Endothelial cell of umbilical vein (primary cell): ENCODE results near the gene TADA2A.

Experiments used
- EZH2 ChIP-seq: IDR thresholded peaks from 2 replicates; pipeline ENCODE4 v1.6.1; 2012; ENCODE audit warnings: borderline replicate concordance, low read depth, mild to moderate bottlenecking, moderate library complexity, low read length, inconsistent platforms; ENCODE audit not compliant: severe bottlenecking
- FOS ChIP-seq: IDR thresholded peaks from 2 replicates; pipeline ENCODE4 v1.6.1; 2011; ENCODE audit warnings: mild to moderate bottlenecking, low read length, moderate library complexity, borderline replicate concordance; ENCODE audit not compliant: insufficient read depth
- GATA2 ChIP-seq: IDR thresholded peaks from 2 replicates; pipeline ENCODE4 v1.7.0; 2011; ENCODE audit warnings: low read depth, mild to moderate bottlenecking, moderate library complexity, mixed read lengths, low read length; ENCODE audit not compliant: insufficient read length, insufficient read depth
- JUN ChIP-seq: IDR thresholded peaks from 2 replicates; pipeline ENCODE4 v1.6.1; 2011; ENCODE audit warnings: borderline replicate concordance, low read depth; ENCODE audit not compliant: insufficient read length, insufficient read depth
- MYC ChIP-seq: IDR thresholded peaks from one replicate; pipeline ENCODE4 v1.6.1; 2011; ENCODE audit warnings: mild to moderate bottlenecking, low read depth, low read length
- POLR2A ChIP-seq: IDR thresholded peaks from 2 replicates; pipeline ENCODE4 v1.6.1; 2012; ENCODE audit warnings: low read depth, mild to moderate bottlenecking, control low read depth, low read length
- POLR2AphosphoS5 ChIP-seq: IDR thresholded peaks from 2 replicates; pipeline ENCODE4 v1.6.1; 2012; ENCODE audit warnings: low read depth, mild to moderate bottlenecking, control low read depth, low read length, moderate library complexity; ENCODE audit not compliant: insufficient read depth
- TF ChIP-seq, protein P1 (sequence below), 2 donors: IDR thresholded peaks; 1 replicate in 1 of 2; 2 replicates in 1 of 2; pipeline ENCODE4 v1.5.1; 2011; ENCODE audit warnings: low read length in 2 of 2, mild to moderate bottlenecking in 2 of 2, moderate library complexity in 2 of 2, control low read depth in 1 of 2, inconsistent platforms in 1 of 2, low read depth in 1 of 2; ENCODE audit not compliant: insufficient read depth in 1 of 2; ENCODE audit errors: extremely low read depth in 1 of 2
- TF ChIP-seq, protein P2 (sequence below): IDR thresholded peaks from 2 replicates; pipeline ENCODE4 v1.6.1; 2011; ENCODE audit not compliant: insufficient read depth, insufficient read length

DNA sequence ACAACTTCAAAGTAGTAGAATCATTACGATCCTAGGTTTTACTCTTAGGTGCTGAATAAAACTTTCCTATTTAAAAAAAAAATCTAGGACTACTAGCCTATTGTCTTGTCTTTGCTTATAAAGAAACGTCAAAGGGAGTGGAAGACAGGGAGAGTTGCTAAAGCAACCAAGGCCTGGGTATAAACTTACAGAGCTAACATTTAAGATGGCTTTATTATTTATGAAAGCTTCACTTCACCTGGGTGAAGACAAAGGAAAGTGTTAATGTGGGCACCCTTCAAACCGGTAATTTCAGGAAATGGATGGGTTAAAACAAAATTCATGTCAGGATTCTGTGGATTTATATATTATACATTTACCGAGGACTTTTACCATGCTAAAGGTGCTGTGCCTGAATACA, 85.5 kb downstream of the TADA2A start:
- TF ChIP-seq, protein P1, sequence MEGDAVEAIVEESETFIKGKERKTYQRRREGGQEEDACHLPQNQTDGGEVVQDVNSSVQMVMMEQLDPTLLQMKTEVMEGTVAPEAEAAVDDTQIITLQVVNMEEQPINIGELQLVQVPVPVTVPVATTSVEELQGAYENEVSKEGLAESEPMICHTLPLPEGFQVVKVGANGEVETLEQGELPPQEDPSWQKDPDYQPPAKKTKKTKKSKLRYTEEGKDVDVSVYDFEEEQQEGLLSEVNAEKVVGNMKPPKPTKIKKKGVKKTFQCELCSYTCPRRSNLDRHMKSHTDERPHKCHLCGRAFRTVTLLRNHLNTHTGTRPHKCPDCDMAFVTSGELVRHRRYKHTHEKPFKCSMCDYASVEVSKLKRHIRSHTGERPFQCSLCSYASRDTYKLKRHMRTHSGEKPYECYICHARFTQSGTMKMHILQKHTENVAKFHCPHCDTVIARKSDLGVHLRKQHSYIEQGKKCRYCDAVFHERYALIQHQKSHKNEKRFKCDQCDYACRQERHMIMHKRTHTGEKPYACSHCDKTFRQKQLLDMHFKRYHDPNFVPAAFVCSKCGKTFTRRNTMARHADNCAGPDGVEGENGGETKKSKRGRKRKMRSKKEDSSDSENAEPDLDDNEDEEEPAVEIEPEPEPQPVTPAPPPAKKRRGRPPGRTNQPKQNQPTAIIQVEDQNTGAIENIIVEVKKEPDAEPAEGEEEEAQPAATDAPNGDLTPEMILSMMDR (IDR thresholded peaks at IDR 0.05; ENCODE audit: extremely low read depth in 1 of 2, insufficient read depth in 1 of 2, low read depth in 1 of 2, low read length in 2 of 2) = no peak
- TF ChIP-seq POLR2AphosphoS5 (no peak), EZH2 (no peak), GATA2 (no peak), POLR2A (no peak), MYC (no peak), FOS (no peak), JUN (no peak)
- TF ChIP-seq, protein P2, sequence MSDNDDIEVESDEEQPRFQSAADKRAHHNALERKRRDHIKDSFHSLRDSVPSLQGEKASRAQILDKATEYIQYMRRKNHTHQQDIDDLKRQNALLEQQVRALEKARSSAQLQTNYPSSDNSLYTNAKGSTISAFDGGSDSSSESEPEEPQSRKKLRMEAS = no peak
